Mesenchymal stem cell (in vitro differentiated cells and primary cell): Measurements from ENCODE around the gene HDLBP.

Source experiments
- DNase-seq: peaks from one replicate; pipeline ENCODE4 v3.0.0-alpha.2; 2013
- H2AFZ ChIP-seq: one replicate; pipeline ENCODE4 v1.6.1; 2013; ENCODE audit warnings: low read depth, mild to moderate bottlenecking, control low read depth, inconsistent platforms, low read length, moderate library complexity
- H2AK5ac ChIP-seq: 2 replicates; pipeline ENCODE4 v1.6.1; 2013; ENCODE audit warnings: low read length, moderate library complexity, mild to moderate bottlenecking, inconsistent platforms; ENCODE audit not compliant: severe bottlenecking
- H2BK120ac ChIP-seq: one replicate; pipeline ENCODE4 v1.6.1; 2013; ENCODE audit warnings: low read depth, mild to moderate bottlenecking, inconsistent platforms, low read length, moderate library complexity
- H2BK12ac ChIP-seq, 2 experiments: one replicate each; pipeline ENCODE4 v1.6.1; 2013; ENCODE audit warnings: inconsistent platforms in 2 of 2, low read length in 2 of 2, mild to moderate bottlenecking in 2 of 2, moderate library complexity in 2 of 2, control low read depth in 1 of 2
- H2BK15ac ChIP-seq: one replicate; pipeline ENCODE4 v1.6.1; 2013; ENCODE audit warnings: mild to moderate bottlenecking, low read depth, inconsistent platforms; ENCODE audit not compliant: poor library complexity, severe bottlenecking
- H2BK5ac ChIP-seq: 2 replicates; pipeline ENCODE4 v1.6.1; 2013; ENCODE audit warnings: low read depth, mild to moderate bottlenecking, low read length, control low read depth, inconsistent platforms; ENCODE audit not compliant: poor library complexity, severe bottlenecking
- H3K14ac ChIP-seq, 2 experiments: one replicate each; pipeline ENCODE4 v1.6.1; 2013; ENCODE audit warnings: inconsistent platforms in 2 of 2, low read length in 2 of 2, control low read depth in 1 of 2, mild to moderate bottlenecking in 1 of 2, moderate library complexity in 1 of 2
- H3K18ac ChIP-seq, 2 experiments: one replicate each; pipeline ENCODE4 v1.6.1; 2013; ENCODE audit warnings: inconsistent platforms in 2 of 2, low read length in 2 of 2, control low read depth in 1 of 2, low read depth in 1 of 2, mild to moderate bottlenecking in 1 of 2
- H3K23ac ChIP-seq, 2 experiments: one replicate each; pipeline ENCODE4 v1.6.1; 2013; ENCODE audit warnings: inconsistent platforms in 2 of 2, low read length in 2 of 2, mild to moderate bottlenecking in 2 of 2, moderate library complexity in 2 of 2, control low read depth in 1 of 2
- H3K27ac ChIP-seq: 2 replicates; pipeline ENCODE4 v1.5.1; 2013; ENCODE audit warnings: mild to moderate bottlenecking, moderate library complexity, low read length, control low read depth, inconsistent platforms; ENCODE audit not compliant: poor library complexity, severe bottlenecking
- H3K27me3 ChIP-seq, 2 experiments: 2 replicates each; pipeline versions ENCODE4 v1.6.1 to v1.7.0; 2013; ENCODE audit warnings: low read length in 2 of 2, mild to moderate bottlenecking in 2 of 2, moderate library complexity in 2 of 2, control low read depth in 1 of 2, inconsistent platforms in 1 of 2; ENCODE audit not compliant: control insufficient read depth in 1 of 2, insufficient read depth in 1 of 2
- H3K36me3 ChIP-seq, 2 experiments: 2 replicates each; pipeline versions ENCODE4 v1.6.1 to v1.7.0; 2013; ENCODE audit warnings: low read length in 2 of 2, control low read depth in 1 of 2, inconsistent platforms in 1 of 2, low read depth in 1 of 2, mild to moderate bottlenecking in 1 of 2; ENCODE audit not compliant: insufficient read depth in 2 of 2, control insufficient read depth in 1 of 2
- H3K4ac ChIP-seq, 2 experiments: one replicate each; pipeline ENCODE4 v1.6.1; 2013; ENCODE audit warnings: inconsistent platforms in 2 of 2, low read length in 2 of 2, mild to moderate bottlenecking in 2 of 2, moderate library complexity in 2 of 2, control low read depth in 1 of 2, low read depth in 1 of 2
- H3K4me1 ChIP-seq: 2 replicates; pipeline ENCODE4 v1.6.1; 2013; ENCODE audit warnings: low read depth, low read length, control low read depth; ENCODE audit not compliant: control insufficient read depth, insufficient read depth
- H3K4me2 ChIP-seq: 2 replicates; pipeline ENCODE4 v1.6.1; 2013; ENCODE audit warnings: low read length, mild to moderate bottlenecking, inconsistent platforms; ENCODE audit not compliant: poor library complexity, severe bottlenecking
- H3K4me3 ChIP-seq, 2 experiments: 2 replicates each; pipeline versions ENCODE4 v1.5.1 to v1.7.0; 2013; ENCODE audit warnings: low read length in 2 of 2, mild to moderate bottlenecking in 2 of 2, control low read depth in 1 of 2, low read depth in 1 of 2; ENCODE audit not compliant: insufficient read depth in 1 of 2
- H3K79me1 ChIP-seq: replicated peaks from 2 replicates; pipeline ENCODE4 v1.6.1; 2013; ENCODE audit warnings: mild to moderate bottlenecking, control low read depth, low read length, inconsistent platforms; ENCODE audit not compliant: poor library complexity, severe bottlenecking
- H3K9ac ChIP-seq: 2 replicates; pipeline ENCODE4 v1.7.0; 2013; ENCODE audit warnings: mild to moderate bottlenecking, low read length, moderate library complexity
- H3K9me3 ChIP-seq: 2 replicates; pipeline ENCODE4 v1.7.0; 2013; ENCODE audit warnings: mild to moderate bottlenecking, low read length; ENCODE audit not compliant: control insufficient read depth
- H4K8ac ChIP-seq: one replicate; pipeline ENCODE4 v1.6.1; 2013; ENCODE audit warnings: inconsistent platforms, mild to moderate bottlenecking, low read length, moderate library complexity
- H4K91ac ChIP-seq: one replicate; pipeline ENCODE4 v1.6.1; 2013; ENCODE audit warnings: mild to moderate bottlenecking, low read length, inconsistent platforms
- WGBS: methylation state at CpG from one replicate; pipeline ENCODE4 v1.1.7; 2013; ENCODE audit warnings: mixed read lengths; 5-methylcytosine and 5-hydroxymethylcytosine counted together

HDLBP gene

DNA sequence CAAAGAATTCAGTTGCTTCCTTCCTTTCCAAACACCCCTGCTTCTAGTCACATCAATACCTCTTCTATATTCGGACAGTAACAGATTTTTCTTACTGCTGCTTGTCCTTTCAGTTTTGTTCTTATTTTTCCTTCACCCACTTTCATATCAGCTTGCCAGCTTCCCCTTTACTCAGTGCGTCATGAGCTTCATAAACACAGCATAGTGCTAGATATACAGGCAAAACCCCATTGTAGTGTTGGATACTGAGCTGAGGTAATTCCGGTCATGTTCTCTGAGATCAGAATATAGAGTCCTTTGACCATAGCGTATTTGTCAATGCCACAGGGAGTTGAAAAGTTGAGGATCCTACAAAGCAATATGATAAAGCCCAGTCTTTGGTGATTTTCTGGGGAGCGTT lies 43.0 kb upstream of the HDLBP start:
- Histone ChIP-seq H2AFZ (no peak overlapping the region), H3K4me3 (peak overlapping the region in 1 of 2 experiments; percentile 92), H3K27me3 (no peaks in the 10 kb centered on the region), H2BK120ac (no peak overlapping the region), H4K91ac (no peak overlapping the region), H4K8ac (no peak overlapping the region), H3K18ac (no peak overlapping the region), H2BK5ac (no peak overlapping the region), H3K23ac (no peak overlapping the region), H3K79me1 (peaks cover 21% of the 10 kb centered on the region), H3K9ac (no peak overlapping the region), H3K14ac (no peak overlapping the region), H3K36me3 (peaks cover 15 to 17% of the 10 kb centered on the region in 2 experiments), H3K9me3 (no peaks in the 10 kb centered on the region), H2BK15ac (no peak overlapping the region), H3K4me1 (peaks cover 22% of the 10 kb centered on the region), H3K27ac (no peak overlapping the region), H3K4me2 (no peak overlapping the region), H2AK5ac (no peak overlapping the region), H3K4ac (no peak overlapping the region), H2BK12ac (no peak overlapping the region)
- no peak for DNase-seq
- 96% methylated on average over 5 of the region's 5 CpGs for WGBS

DNA sequence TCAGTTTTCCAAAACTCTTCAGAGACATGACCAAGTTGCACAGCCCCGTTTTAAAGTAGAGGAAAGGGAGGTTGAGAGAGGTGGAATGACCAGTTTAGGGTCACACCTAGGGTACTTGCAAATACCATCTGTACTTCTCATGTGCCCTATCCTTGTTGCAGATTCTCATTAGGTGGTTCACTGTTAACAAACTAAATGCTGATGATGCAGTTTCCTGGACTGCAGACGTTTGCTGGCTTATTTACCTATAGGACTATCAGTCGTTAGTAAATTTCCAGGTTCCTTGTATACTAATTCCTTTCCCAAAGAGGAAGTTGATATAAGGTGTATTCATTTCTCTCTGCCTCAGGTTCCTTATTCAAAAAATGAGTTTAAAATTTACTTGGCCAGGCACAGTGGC lies 42.1 kb upstream of the HDLBP start:
- Histone ChIP-seq H2BK5ac (no peak overlapping the region), H3K4me1 (peaks cover 23% of the 10 kb centered on the region), H3K4ac (no peak overlapping the region), H2BK12ac (no peak overlapping the region), H2BK15ac (no peak overlapping the region), H3K4me2 (peak overlapping the region; percentile 93), H3K14ac (no peak overlapping the region), H3K9ac (peak overlapping the region; percentile 95), H2AFZ (no peak overlapping the region), H2BK120ac (no peak overlapping the region), H4K8ac (no peak overlapping the region), H3K36me3 (peaks cover 13 to 27% of the 10 kb centered on the region in 2 experiments), H3K27ac (no peak overlapping the region), H4K91ac (no peak overlapping the region), H3K23ac (no peak overlapping the region), H3K9me3 (no peaks in the 10 kb centered on the region), H2AK5ac (no peak overlapping the region), H3K18ac (no peak overlapping the region), H3K27me3 (no peaks in the 10 kb centered on the region), H3K4me3 (peak overlapping the region in 1 of 2 experiments; percentile 92), H3K79me1 (peaks cover 13% of the 10 kb centered on the region)
- DNase-seq: no peak
- WGBS: 67% methylated on average over 1 of the region's 3 CpGs

DNA sequence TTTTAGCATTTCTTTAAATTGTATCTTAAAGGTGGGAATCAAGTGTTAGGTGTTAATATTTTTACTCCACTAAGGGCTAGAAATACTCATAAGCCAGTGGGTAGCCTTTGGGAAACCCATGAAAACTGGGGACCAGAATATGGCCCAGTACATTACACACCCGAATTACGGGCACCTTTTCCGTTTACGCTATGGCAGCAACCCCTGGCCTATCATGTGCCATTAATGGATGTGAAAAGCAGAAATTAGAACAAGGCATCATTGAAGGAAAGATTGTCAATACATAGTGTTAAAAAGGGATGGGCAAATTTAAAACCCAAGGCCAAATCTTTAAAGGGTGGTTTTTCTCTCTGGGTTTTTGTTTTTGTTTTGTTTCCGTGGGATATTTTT lies 41.4 kb upstream of the HDLBP start:
- no peak overlapping the region for H2BK120ac ChIP-seq
- peak; percentile 23 for DNase-seq
- no peak overlapping the region for H2BK12ac ChIP-seq
- no peak overlapping the region for H2BK15ac ChIP-seq
- peaks cover 23% of the 10 kb centered on the region for H3K4me1 ChIP-seq
- no peaks in the 10 kb centered on the region for H3K27me3 ChIP-seq
- peak overlapping the region; percentile 78 for H2AFZ ChIP-seq
- 49% methylated on average over 5 of the region's 5 CpGs for WGBS
- no peak overlapping the region for H3K14ac ChIP-seq
- peaks cover 13 to 34% of the 10 kb centered on the region in 2 experiments for H3K36me3 ChIP-seq
- H3K18ac ChIP-seq: peak overlapping the region in 1 of 2 experiments; percentile 89
- no peak overlapping the region for H2BK5ac ChIP-seq
- no peak overlapping the region for H2AK5ac ChIP-seq
- peak overlapping the region; percentile 93 for H3K4me2 ChIP-seq
- peaks cover 13% of the 10 kb centered on the region for H3K79me1 ChIP-seq
- no peak overlapping the region for H3K4ac ChIP-seq
- H3K27ac ChIP-seq: no peak overlapping the region
- H3K23ac ChIP-seq: no peak overlapping the region
- peak overlapping the region; percentile 95 for H3K9ac ChIP-seq
- H4K8ac ChIP-seq: no peak overlapping the region
- peak overlapping the region; percentile 92 to 95 for H3K4me3 ChIP-seq
- H4K91ac ChIP-seq: no peak overlapping the region
- no peaks in the 10 kb centered on the region for H3K9me3 ChIP-seq

DNA sequence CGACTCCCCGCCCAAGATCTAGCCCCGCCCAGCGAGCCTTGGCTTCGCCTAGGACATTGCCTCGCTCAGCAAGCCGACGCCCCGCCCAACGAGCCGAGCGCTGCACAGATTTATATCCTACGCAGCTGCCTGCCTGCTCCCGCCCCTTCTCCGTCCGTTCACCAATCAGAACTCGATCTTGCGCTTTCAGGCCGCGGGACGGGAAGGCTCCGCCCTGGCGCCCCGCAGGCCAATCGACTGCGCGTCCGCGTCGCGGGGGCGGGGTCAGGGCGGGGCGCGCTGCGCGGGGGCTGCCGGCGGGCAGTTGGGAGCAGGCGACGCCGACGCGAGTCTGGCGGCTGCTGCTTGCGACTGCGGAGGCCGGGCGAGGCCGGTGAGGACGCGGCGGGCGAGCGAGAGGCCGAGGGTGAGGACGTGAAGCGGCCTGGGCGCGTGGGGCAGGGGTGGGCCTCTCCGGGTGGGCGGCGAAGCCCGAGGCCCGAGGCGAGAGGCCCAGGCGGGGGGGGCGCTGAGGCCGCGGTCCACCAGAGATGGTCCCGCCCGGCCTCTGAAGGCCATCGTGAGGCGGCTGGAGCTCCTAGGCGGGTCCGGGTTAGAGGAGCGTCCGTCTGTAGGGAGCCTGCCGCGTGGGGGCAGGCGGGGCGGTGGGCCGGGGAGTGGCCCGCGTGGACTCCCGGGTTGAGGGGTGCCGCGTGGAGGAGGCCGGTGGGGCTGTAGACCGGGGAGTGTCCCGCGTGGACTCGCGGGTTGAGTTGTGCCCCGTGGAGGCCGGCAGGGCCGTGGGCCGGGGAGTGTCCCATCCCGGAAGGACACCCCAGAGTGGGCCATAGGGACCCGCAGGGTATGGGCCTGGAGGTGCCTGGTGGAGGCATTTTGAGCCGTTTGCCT lies 40.8 kb upstream of the HDLBP start, which contains the start of gene FARP2:
Gene FARP2, plus strand, starts transcription at position 303 of the 888 bp plus-strand sequence. CDS start 16,823 bp downstream, outside the sequence.
- Histone ChIP-seq H3K4ac (peak within 1 kb of the TSS in 1 of 2 experiments; percentile 90), H3K27ac (peak within 1 kb of the TSS; percentile 94), H2AFZ (peak within 1 kb of the TSS; percentile 78), H3K27me3 (no peaks in the 10 kb centered on the region), H3K9ac (peak within 1 kb of the TSS; percentile 95), H3K18ac (peak within 1 kb of the TSS; percentile 89 to 91), H2BK15ac (no peak within 1 kb of the TSS), H2BK120ac (no peak within 1 kb of the TSS), H3K23ac (peak within 1 kb of the TSS in 1 of 2 experiments; percentile 96), H4K8ac (peak within 1 kb of the TSS; percentile 98), H3K36me3 (peaks cover 13 to 40% of the 10 kb centered on the region in 2 experiments), H3K4me2 (peak within 1 kb of the TSS; percentile 93), H3K4me3 (peak within 1 kb of the TSS; percentile 92 to 95), H2AK5ac (peak within 1 kb of the TSS; percentile 92), H3K79me1 (peaks cover 10% of the 10 kb centered on the region), H2BK5ac (peak within 1 kb of the TSS; percentile 11), H4K91ac (peak within 1 kb of the TSS; percentile 76), H3K9me3 (no peaks in the 10 kb centered on the region), H3K4me1 (peaks cover 23% of the 10 kb centered on the region), H2BK12ac (peak within 1 kb of the TSS; percentile 33 to 97), H3K14ac (peak within 1 kb of the TSS in 1 of 2 experiments; percentile 94)
- DNase-seq: peak; percentile 99
- WGBS: 1% methylated on average over 71 of the region's 101 CpGs
